HG02623 (cell line): Measurements from ENCODE around the gene RHOU.
"Not testable (repeated sequence)": the region's sequence is repeated elsewhere in the genome, so short reads cannot be mapped to it uniquely, and the experiment has no call there.

ENCODE experiments used
- ATAC-seq: cut with Tn5 transposase; IDR thresholded peaks from one replicate; pipeline ENCODE4 v1.9.1; 2021; ENCODE audit warnings: moderate library complexity; ENCODE audit not compliant: unreplicated experiment

RHOU gene

GRCh38 chr1:228755800-228756199 lies 20.5 kb downstream of the RHOU start:
- no peak for ATAC-seq

- ATAC-seq: no peak
Measured at GRCh38 chr1:228756457-228756856, 21.2 kb downstream of the RHOU start.

DNA sequence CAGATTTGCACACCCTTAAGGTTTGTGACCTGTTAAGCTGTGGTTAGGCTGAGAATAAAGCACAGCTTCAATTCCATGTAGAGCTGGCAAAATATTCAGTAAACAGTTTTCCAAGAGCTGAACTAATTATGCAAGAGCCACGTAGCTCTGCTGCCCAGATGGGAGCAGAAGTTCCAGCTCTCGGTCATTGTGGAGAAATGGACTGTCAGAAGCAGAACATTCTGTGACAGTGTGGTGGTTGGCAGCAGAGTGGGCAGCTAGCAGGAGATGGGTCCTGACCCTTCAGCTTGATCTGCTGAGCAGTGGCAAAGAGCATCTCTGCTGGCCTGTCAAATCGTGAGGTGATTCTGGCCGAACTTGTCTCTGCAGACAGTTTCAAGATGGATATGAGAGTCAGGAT lies 23.2 kb downstream of the RHOU start:
- no peak for ATAC-seq

- ATAC-seq: no peak
Measured at GRCh38 chr1:228760979-228761378, 25.7 kb downstream of the RHOU start.

DNA sequence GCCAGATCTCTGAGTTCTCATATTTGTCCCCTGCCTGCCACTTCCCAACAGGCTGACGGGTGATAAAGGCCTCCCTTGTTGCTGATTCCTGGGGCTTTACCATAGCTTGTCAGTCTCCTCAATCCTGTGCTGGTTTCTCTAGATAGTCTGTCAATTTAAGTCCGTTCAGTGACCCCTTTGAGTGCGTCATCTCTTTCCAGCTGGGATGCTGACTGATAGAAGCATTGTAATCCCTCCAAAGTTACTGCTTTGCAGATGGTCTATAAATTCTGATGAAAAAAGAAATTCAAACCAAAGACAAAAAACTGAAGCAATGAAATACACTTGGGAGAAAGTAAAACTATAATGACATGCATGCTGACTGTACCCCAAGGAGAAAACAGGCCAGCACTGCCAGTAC lies 28.3 kb downstream of the RHOU start:
- no peak for ATAC-seq

GRCh38 chr1:228765168-228765946 lies 30.1 kb downstream of the RHOU start:
- no peak for ATAC-seq

DNA sequence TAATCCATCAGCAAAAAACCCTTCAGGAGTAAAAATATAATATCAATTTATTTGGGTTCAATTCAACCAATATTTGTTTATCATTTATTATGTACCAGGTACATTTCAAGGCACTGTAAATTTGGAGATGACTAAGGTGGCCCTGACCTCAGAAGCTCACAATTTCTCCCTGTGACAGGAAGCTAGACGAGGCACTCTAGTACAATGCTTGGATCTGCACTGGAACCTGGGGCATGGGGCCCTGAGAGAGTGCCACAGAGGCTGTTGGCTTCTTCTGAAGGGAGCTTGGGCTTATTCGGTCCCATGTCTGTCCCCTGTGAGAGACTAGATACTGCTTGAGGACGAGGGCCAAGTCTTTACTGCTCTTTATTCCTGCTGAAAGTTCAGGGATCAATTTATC lies 31.5 kb downstream of the RHOU start:
- no peak for ATAC-seq

- no peak for ATAC-seq
Measured at GRCh38 chr1:228767636-228768354, 32.5 kb downstream of the RHOU start.

GRCh38 chr1:228768355-228769000 lies 33.2 kb downstream of the RHOU start:
- ATAC-seq: no peak

GRCh38 chr1:228770779-228771223 lies 35.5 kb downstream of the RHOU start:
- ATAC-seq: no peak

DNA sequence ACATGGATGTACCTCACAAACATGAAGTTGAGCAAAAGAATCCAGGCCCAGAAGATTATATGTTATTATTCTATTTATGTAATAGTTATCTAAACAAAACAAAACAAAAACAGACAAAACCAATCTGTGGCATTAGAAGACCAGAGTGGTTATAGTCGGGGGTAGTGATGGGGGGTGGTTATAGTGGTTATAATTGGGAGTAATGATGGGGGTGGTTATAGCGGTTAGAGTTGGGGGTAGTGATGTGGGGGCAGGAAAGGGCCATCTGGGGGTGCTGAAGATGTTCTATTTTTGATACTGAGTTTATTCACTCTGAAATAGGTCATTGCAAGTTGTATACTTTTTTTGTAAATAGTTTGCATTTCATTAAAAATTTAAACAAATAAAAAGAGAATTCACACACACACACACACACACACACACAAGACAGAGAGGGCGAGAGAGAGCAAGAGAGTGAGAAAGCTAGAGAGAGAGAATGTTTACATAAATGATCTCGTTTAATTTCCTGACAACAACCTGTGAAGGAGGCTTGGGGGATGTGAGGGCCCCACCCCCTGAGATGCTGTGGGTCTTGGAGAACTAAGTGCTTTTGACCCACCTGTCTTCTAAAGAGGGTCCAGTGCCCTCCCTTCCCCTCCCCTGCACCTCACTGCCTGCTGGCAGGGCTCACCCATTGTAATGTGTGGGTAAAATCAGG lies 37.4 kb downstream of the RHOU start:
- ATAC-seq: no peak

DNA sequence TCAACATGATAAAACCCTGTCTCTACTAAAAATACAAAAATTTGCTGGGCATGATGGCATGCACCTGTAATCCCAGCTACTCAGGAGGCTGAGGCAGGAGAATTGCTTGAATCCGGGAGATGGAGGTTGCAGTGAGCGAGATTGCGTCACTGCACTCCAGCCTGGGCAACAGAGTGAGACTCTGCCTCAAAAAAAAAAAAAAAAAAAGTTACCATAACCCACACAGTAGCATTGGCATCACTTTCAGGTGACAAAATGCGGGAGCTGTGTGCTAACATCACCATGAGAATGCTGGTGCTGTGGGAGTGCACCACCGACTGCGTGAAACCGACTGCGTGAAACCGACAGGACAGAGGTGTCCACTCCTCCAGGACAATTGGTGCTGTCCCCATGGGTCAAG lies 40.7 kb downstream of the RHOU start:
- not testable (repeated sequence) for ATAC-seq

GRCh38 chr1:228776449-228776848 lies 41.2 kb downstream of the RHOU start:
- ATAC-seq: no peak

DNA sequence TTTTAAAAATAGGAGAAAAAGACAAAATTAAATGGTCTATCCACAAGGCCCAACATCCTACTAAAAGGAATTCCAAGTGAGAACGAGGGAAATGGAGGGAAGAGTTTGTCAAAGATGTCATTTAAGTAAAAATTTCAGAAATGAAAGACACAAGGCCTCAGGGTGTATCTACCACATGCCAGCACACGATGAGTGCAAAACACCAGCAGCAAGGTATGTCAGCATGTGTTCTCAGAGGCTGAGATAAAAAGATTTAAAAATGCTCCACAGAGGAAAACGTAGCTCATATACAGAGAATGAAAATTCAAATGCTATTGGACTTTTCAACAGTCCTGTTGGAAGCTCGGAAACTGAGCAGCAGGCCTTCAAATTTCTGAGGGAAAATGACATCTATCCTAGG lies 42.0 kb downstream of the RHOU start:
- ATAC-seq: no peak

DNA sequence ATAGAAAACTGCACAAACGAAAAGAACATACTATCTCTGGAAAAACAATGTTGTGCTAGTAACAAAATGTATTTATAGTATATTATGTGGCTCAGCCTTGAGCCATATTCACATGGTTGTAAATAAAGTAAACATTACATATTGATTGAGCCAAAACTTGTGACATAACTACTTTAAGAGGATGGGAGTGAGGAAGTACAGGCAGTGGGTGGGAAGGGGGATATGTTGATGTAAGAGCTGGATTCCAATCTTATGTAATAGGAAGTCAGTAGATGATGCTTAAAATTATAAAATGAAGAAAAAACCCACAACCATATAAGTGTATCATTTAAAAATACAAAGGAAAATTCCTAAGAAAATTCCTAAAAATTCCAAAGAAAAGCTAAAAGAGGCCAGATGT lies 42.7 kb downstream of the RHOU start:
- ATAC-seq: no peak

GRCh38 chr1:228778466-228778865 lies 43.2 kb downstream of the RHOU start:
- ATAC-seq: no peak

GRCh38 chr1:228778961-228779360 lies 43.7 kb downstream of the RHOU start:
- no peak for ATAC-seq

GRCh38 chr1:228781161-228781808 lies 46.0 kb downstream of the RHOU start:
- no peak for ATAC-seq

DNA sequence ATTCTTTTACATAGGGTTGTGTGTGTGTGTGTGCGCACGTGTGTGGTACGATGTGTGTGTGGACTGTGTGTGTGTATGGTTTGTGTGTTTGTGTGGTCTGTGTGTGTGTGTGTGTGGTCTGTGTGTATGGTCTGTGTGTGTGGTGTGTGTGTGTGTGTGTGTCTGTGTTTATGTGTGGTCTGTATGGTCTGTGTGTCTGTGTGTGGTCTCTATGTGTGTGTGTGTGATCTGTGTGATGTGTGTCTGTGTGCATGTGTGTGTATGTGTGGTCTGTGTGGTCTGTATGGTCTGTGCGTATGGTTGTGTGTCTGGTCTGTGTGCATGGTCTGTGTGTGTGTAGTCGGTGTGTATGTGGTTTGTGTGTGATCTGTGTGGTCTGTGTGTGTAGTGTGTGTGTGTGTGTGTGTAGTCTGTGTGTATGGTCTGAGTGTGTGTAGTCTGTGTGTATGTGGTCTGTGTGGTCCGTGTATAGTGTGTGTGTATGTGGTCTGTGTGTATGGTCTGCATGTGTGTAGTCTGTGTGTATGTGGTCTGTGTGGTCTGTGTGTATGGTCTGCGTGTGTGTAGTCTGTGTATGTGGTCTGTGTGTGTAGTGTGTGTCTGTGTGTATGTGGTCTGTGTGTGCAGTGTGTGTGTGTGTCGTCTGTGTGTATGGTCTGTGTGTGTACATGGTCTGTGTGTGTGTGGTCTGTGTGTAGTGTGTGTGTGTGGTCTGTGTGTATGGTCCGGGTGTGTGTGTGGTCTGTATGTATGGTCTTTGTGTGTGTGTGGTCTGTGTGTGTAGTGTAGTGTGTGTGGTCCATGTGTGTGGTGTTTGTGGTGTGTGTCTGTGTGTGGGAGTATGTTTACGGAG lies 46.8 kb downstream of the RHOU start:
- no peak for ATAC-seq
